K562 (cell line): ENCODE data around the gene AMTN. TPM values are rescaled to one million over a fixed set of nuclear protein-coding genes. Genes with fewer than 3 reads are reported as not detected.

Experiments used
- ATAC-seq: fragments of 200-7000 bp; cut with Tn5 transposase; 3 replicates; pipeline ENCODE4 v1.9.1; 2020; ENCODE audit warnings: moderate library complexity
- BruUV-seq: library from RNA; stranded (reverse); fragments of 400-500 nt; replicated peaks from 2 replicates; lab custom pipeline; 2021; lab: Mats Ljungman, UMichigan
- CTCF ChIA-PET: fragments of 300-600 bp; formaldehyde crosslinking; extraction: SDS; loops from one replicate; lab custom pipeline; 2021; ENCODE audit warnings: low intra/inter-chr PET ratio; lab: Yijun Ruan, JAX
- POLR2A ChIA-PET: fragments of 300-600, 350-650 bp; sonication (Branson Sonifier 250); formaldehyde crosslinking; extraction: SDS; loops from one replicate; lab custom pipeline; 2021; ENCODE audit warnings: antibody characterized with exemption, inconsistent platforms; lab: Yijun Ruan, JAX
- DNase-seq, 4 experiments: peaks; one replicate each; pipeline versions ENCODE4 v3.0.0 to v3.0.0-alpha.2; 2011 to 2018; ENCODE audit warnings: low spot score in 3 of 4, mixed read lengths in 3 of 4; ENCODE audit errors: extremely low read depth in 1 of 4
- FAIRE-seq: peaks from 2 replicates; lab custom pipeline; 2011; peaks lifted over from hg19 to GRCh38; lab: Jason Lieb, UNC
- H2AFZ ChIP-seq: 2 replicates; pipeline ENCODE4 v1.6.0; 2011; ENCODE audit warnings: low read depth, low read length, control low read depth, inconsistent platforms
- H3K27ac ChIP-seq: fragments of 200-600 bp; 3 replicates; pipeline ENCODE4 v1.8.0; 2011; ENCODE audit warnings: low read depth, mild to moderate bottlenecking, control low read depth, inconsistent platforms, low read length, moderate library complexity, mixed read lengths; ENCODE audit errors: extremely low read depth
- H3K27me3 ChIP-seq, 2 experiments: fragments of 300-600 bp in 1 of 2; 2 replicates in 1 of 2; 3 replicates in 1 of 2; pipeline versions ENCODE4 v1.6.0 to v1.8.0; 2011; ENCODE audit warnings: inconsistent platforms in 2 of 2, low read length in 2 of 2, mild to moderate bottlenecking in 1 of 2, mixed read lengths in 1 of 2, moderate library complexity in 1 of 2; ENCODE audit not compliant: control insufficient read depth in 2 of 2, insufficient read depth in 2 of 2
- H3K36me3 ChIP-seq: fragments of 300-600 bp; 3 replicates; pipeline ENCODE4 v1.8.0; 2011; ENCODE audit warnings: mild to moderate bottlenecking, low read length, inconsistent platforms; ENCODE audit not compliant: control insufficient read depth, insufficient read depth
- H3K4me1 ChIP-seq, 2 experiments: fragments of 200-600 bp in 1 of 2; replicated peaks in 1 of 2; 2 replicates in 1 of 2; 3 replicates in 1 of 2; pipeline versions ENCODE4 v1.5.1 to v1.8.0; 2011; ENCODE audit warnings: inconsistent platforms in 2 of 2, low read length in 2 of 2, mild to moderate bottlenecking in 1 of 2, mixed read lengths in 1 of 2, moderate library complexity in 1 of 2; ENCODE audit not compliant: control insufficient read depth in 2 of 2, insufficient read depth in 2 of 2
- H3K4me2 ChIP-seq: 2 replicates; pipeline ENCODE4 v1.6.1; 2011; ENCODE audit warnings: low read length, control low read depth, inconsistent platforms, mixed read lengths; ENCODE audit not compliant: insufficient read depth
- H3K4me3 ChIP-seq: fragments of 200-600 bp; sonication (generic), shearing (Covaris generic); 2 replicates; pipeline ENCODE4 v1.5.1; 2016; ENCODE audit warnings: control low read depth, inconsistent platforms
- H3K79me2 ChIP-seq: fragments of 200-600 bp; 3 replicates; pipeline ENCODE4 v1.8.0; 2011; ENCODE audit warnings: low read length, inconsistent platforms; ENCODE audit not compliant: control insufficient read depth, insufficient read depth
- H3K9ac ChIP-seq, 2 experiments: 2 replicates each; pipeline versions ENCODE4 v1.6.0 to v1.6.1; 2011; ENCODE audit warnings: low read depth in 2 of 2, low read length in 2 of 2, control low read depth in 1 of 2, inconsistent platforms in 1 of 2, mild to moderate bottlenecking in 1 of 2, mixed read lengths in 1 of 2; ENCODE audit not compliant: insufficient read depth in 1 of 2
- H3K9me1 ChIP-seq: one replicate; pipeline ENCODE4 v1.6.0; 2011; ENCODE audit warnings: inconsistent platforms, mild to moderate bottlenecking, low read length, moderate library complexity; ENCODE audit not compliant: control insufficient read depth, insufficient read depth
- H3K9me3 ChIP-seq: replicated peaks from 2 replicates; pipeline ENCODE4 v1.5.1; 2011; ENCODE audit warnings: low read depth, low read length, inconsistent platforms; ENCODE audit not compliant: control insufficient read depth, insufficient read depth
- H4K20me1 ChIP-seq: replicated peaks from 2 replicates; pipeline ENCODE4 v1.6.1; 2011; ENCODE audit warnings: low read length, inconsistent platforms, mixed read lengths; ENCODE audit not compliant: control insufficient read depth, insufficient read depth
- ATF7 ChIP-seq: fragments of 450-650 bp; IDR thresholded peaks from 2 replicates; pipeline ENCODE4 v1.7.1; 2014; ENCODE audit warnings: mild to moderate bottlenecking, moderate library complexity
- GATAD2B ChIP-seq: fragments of 450-650 bp; IDR thresholded peaks from 2 replicates; pipeline ENCODE4 v1.6.1; 2017; ENCODE audit warnings: mild to moderate bottlenecking, borderline replicate concordance
- NCOA6 ChIP-seq: fragments of 450-650 bp; IDR thresholded peaks from 2 replicates; pipeline ENCODE4 v1.6.1; 2017; ENCODE audit warnings: mild to moderate bottlenecking
- SMARCC2 ChIP-seq: fragments of 450-650 bp; IDR thresholded peaks from 2 replicates; pipeline ENCODE4 v1.6.1; 2017; ENCODE audit warnings: antibody characterized with exemption, moderate library complexity, mild to moderate bottlenecking, low read depth
- ZFP1 ChIP-seq: fragments of 450-650 bp; formaldehyde crosslinking; IDR thresholded peaks from 2 replicates; pipeline ENCODE4 v1.4.0; 2020; ENCODE audit warnings: mild to moderate bottlenecking, mixed read lengths
- ZNF408 ChIP-seq: fragments of 250-450 bp; sonication (Bioruptor Pico); IDR thresholded peaks from 2 replicates; pipeline ENCODE4 v1.4.0; 2020; ENCODE audit warnings: low read depth, mild to moderate bottlenecking, moderate library complexity
- ZNF561 ChIP-seq: fragments of 450-650 bp; formaldehyde crosslinking; conservative IDR thresholded peaks from 2 replicates; pipeline ENCODE4 v1.4.0; 2020; ENCODE audit warnings: mild to moderate bottlenecking, moderate library complexity
- WGBS: fragments of 100-300 bp; shearing (Covaris generic); methylation state at CpG from one replicate; pipeline ENCODE4 v1.1.6; 2016; ENCODE audit warnings: low coverage, mixed read lengths; ENCODE audit not compliant: insufficient coverage; ENCODE audit errors: missing lambda C conversion rate; 5-methylcytosine and 5-hydroxymethylcytosine counted together
- in situ Hi-C: fragments of 300-500 bp; cut with MboI; formaldehyde crosslinking; loops from 4 replicates; pipeline ENCODE4 v1.15.0; 2018; ENCODE audit warnings: inconsistent platforms, mixed read lengths
- intact Hi-C: fragments of 100-400 bp; cut with micrococcal nuclease; formaldehyde crosslinking; loops from 2 replicates; pipeline ENCODE4 v1.14.2; 2022
- polyA plus RNA-seq, 8 experiments: library from polyadenylated mRNA; depleted of rRNA in 4 of 8; stranded (reverse) in 5 of 8; unstranded in 3 of 8; fragments of >200 nt; fragmentation: Nextera tagmentation in 2 of 8; fragmentation: Illumina TruSeq in 1 of 8; extraction: Ambion mirVana in 2 of 8; extraction: Trizol in 1 of 8; gene quantifications; 2 replicates each; pipeline versions ENCODE4 v1.2.1 to v1.2.3, GENCODE V29; 2011 to 2014; ENCODE audit warnings: inconsistent platforms in 1 of 8, missing spikeins in 1 of 8
- total RNA-seq, 7 experiments: library from RNA; depleted of rRNA in 6 of 7; stranded (reverse); fragments of >200 nt in 6 of 7; fragmentation: Illumina TruSeq in 2 of 7; extraction: Trizol in 2 of 7; gene quantifications; 2 replicates each; pipeline versions ENCODE4 v1.2.1 to v1.2.3, GENCODE V29; 2011 to 2021; ENCODE audit warnings: low replicate concordance in 1 of 7

Gene AMTN
- total and polyA plus RNA-seq, 9 of the 15 experiments (the other 6 are each of a cell fraction or from before 2014, with no cell fraction given), result not detected

GRCh38 chr4:70518716-70519115, 347 bp downstream of the AMTN start:
- no peak for FAIRE-seq
- no peak overlapping the region for H3K9ac ChIP-seq
- H3K4me1 ChIP-seq, result no peaks in the 10 kb centered on the region
- H3K27me3 ChIP-seq, result no peaks in the 10 kb centered on the region
- H3K27ac ChIP-seq, result no peak overlapping the region
- no peaks in the 10 kb centered on the region for H3K9me3 ChIP-seq
- H3K4me3 ChIP-seq, result no peak overlapping the region
- no peaks in the 10 kb centered on the region for H3K79me2 ChIP-seq
- no TSS peak for BruUV-seq
- H3K9me1 ChIP-seq, result no peaks in the 10 kb centered on the region
- CTCF ChIA-PET, result no interaction called here
- no peaks in the 10 kb centered on the region for H4K20me1 ChIP-seq
- TF ChIP-seq SMARCC2 (no peak), ATF7 (no peak)
- in situ Hi-C loops (loop anchor here (25.0 kb wide), 1 partner anchor 831 kb away; no protein-coding TSS in a partner anchor), intact Hi-C loops (no loop called here)
- DNase-seq, result no peak
- POLR2A ChIA-PET, result no interaction called here
- no peak for ATAC-seq
- H2AFZ ChIP-seq, result no peak overlapping the region
- H3K36me3 ChIP-seq, result no peaks in the 10 kb centered on the region
- H3K4me2 ChIP-seq, result no peak overlapping the region
- WGBS, result 2% methylated on average over 3 of the region's 3 CpGs

- POLR2A ChIA-PET, result interaction anchor here (0.6 kb wide), 1 partner anchor 9 kb away, joined by 3 read pairs; no protein-coding TSS in a partner anchor
- TF ChIP-seq NCOA6 (no peak), ZNF561 (CRISPR knock-in tag) (no peak), ZNF408 (CRISPR knock-in tag) (no peak), GATAD2B (no peak), ZFP1 (no peak)
- CTCF ChIA-PET, result no interaction called here
- no peak for ATAC-seq
- H3K4me2 ChIP-seq, result no peak overlapping the region
- intact Hi-C loops, result no loop called here
- in situ Hi-C loops, result loop anchor here (25.0 kb wide), 1 partner anchor 835 kb away; no protein-coding TSS in a partner anchor
- H3K27ac ChIP-seq, result no peak overlapping the region
- no peaks in the 10 kb centered on the region for H3K9me3 ChIP-seq
- no peak overlapping the region for H3K9ac ChIP-seq
- H4K20me1 ChIP-seq, result no peaks in the 10 kb centered on the region
- FAIRE-seq, result no peak
- H2AFZ ChIP-seq, result no peak overlapping the region
- WGBS, result 0% methylated on average over 7 of the region's 7 CpGs
- no peaks in the 10 kb centered on the region for H3K27me3 ChIP-seq
- H3K4me3 ChIP-seq, result no peak overlapping the region
- H3K9me1 ChIP-seq, result no peaks in the 10 kb centered on the region
- H3K36me3 ChIP-seq, result no peaks in the 10 kb centered on the region
- no peak for DNase-seq
- no peaks in the 10 kb centered on the region for H3K4me1 ChIP-seq
- no peaks in the 10 kb centered on the region for H3K79me2 ChIP-seq
- no TSS peak for BruUV-seq
Measured at GRCh38 chr4:70522626-70523025, 4.3 kb downstream of the AMTN start.
